ENCODE measurements around the gene DLEU7. TPM values are rescaled to one million over a fixed set of nuclear protein-coding genes. Genes with fewer than 3 reads are reported as not detected.

Gene DLEU7
- 1.5 TPM for total RNA-seq

DNA sequence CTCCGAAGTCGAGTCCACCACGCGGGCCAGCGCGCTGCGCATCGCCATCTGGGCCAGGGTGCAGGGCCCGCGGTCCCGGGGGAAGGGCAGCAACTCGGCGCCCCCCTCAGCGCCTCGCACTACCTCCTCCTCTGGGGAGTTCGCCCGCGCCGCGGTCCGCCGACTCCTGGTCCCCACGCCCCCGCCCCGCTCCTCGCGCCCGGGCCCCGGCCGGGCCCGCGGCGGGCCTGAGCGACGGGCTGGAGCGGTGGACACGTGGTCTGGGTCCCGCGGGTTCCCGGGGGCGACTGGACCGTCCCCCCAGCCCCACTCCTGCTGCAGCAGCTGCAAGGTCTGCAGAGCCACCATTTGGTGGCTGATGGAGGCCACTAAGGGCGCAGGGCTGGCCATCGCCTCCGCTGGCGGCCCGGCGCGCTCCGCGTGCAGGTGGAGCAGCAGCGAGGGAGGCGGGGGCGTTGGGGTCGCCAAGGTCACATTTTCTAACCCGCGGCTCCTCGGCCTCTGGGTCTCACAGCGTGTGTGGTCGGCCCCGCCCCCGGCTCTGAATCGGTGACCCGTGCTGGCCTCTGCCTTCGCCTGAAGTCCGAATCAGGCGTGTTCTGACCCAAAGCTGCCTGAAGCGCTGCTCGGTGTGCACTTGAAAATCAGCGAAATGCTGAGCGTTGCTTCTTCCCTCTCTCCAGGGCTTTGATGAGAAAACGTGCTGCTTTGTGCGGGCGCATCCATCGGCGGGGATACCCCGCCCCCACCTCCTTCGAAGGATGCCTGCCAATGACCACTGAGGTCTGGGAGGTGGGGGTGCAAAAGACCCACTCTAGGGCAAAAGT, at the start of gene DLEU7:
TSS of gene DLEU7 (minus strand) at position 436 of the 827 bp plus-strand sequence. CDS start at position 390, 46 bp downstream.

Other genes starting within 250 kb of the DLEU7 start
- gene RNASEH2B, start 66.1 kb upstream of the DLEU7 start, total RNA-seq = 62.9 TPM

Measured in camera-type eye (tissue), 1 donor.